Measurements from ENCODE around the gene CRABP2. TPM values are rescaled to one million over a fixed set of nuclear protein-coding genes. Genes with fewer than 3 reads are reported as not detected.
A peak's percentile ranks its signal among the peaks of the same experiment; 100 is the strongest.

CRABP2 gene
- total RNA-seq, 1 experiment from 2014 or later, result 209 TPM

GRCh38 chr1:156692441-156692924 lies 12.9 kb downstream of the CRABP2 start:
- H3K4me2 ChIP-seq (ENCODE audit: low read length), result peak overlapping the region; percentile 84
- no peaks in the 10 kb centered on the region for H3K36me3 ChIP-seq (ENCODE audit: control insufficient read depth in 1 of 2, insufficient read depth in 2 of 2, low read length in 2 of 2)
- peak overlapping the region; percentile 72 for H3K27ac ChIP-seq (ENCODE audit: low read depth, low read length)
- TF ChIP-seq ZBTB33 (IDR thresholded peaks at IDR 0.05; ENCODE audit: extremely low read depth, insufficient replicate concordance, low read length) (no peak), FOSL1 (IDR thresholded peaks at IDR 0.05; ENCODE audit: low read depth) (no peak), EZH2phosphoT487 (IDR thresholded peaks at IDR 0.05; ENCODE audit: borderline replicate concordance) (no peak), SRF (IDR thresholded peaks at IDR 0.05; ENCODE audit: low read depth) (no peak), POLR2AphosphoS5 (IDR thresholded peaks at IDR 0.05; ENCODE audit: low read depth, low read length) (no peak), EGR1 (IDR thresholded peaks at IDR 0.05; ENCODE audit: low read depth) (no peak), SP1 (IDR thresholded peaks at IDR 0.05; ENCODE audit: low read depth) (no peak), CTCF (IDR thresholded peaks at IDR 0.05 in 2 of 3, conservative IDR thresholded peaks at IDR 0.05 in 1 of 3; ENCODE audit: borderline replicate concordance in 1 of 3, insufficient read depth in 1 of 3, low read depth in 2 of 3, low read length in 2 of 3) (no peak), TCF7L2 (IDR thresholded peaks at IDR 0.05; ENCODE audit: borderline replicate concordance, extremely low read depth, insufficient read depth, insufficient read length) (no peak), ATF3 (IDR thresholded peaks at IDR 0.05) (no peak), SIN3A (IDR thresholded peaks at IDR 0.05; ENCODE audit: low read depth) (no peak), POLR2A (IDR thresholded peaks at IDR 0.05; ENCODE audit: borderline replicate concordance, extremely low read depth, insufficient read depth, insufficient read length) (no peak), CBX3 (IDR thresholded peaks at IDR 0.05; ENCODE audit: low read depth) (no peak), ELF1 (IDR thresholded peaks at IDR 0.05; ENCODE audit: borderline replicate concordance, low read depth) (no peak), ZFX (IDR thresholded peaks at IDR 0.05) (no peak), EZH2 (IDR thresholded peaks at IDR 0.05) (no peak), JUND (IDR thresholded peaks at IDR 0.05) (no peak)
- no peaks in the 10 kb centered on the region for H3K79me2 ChIP-seq (ENCODE audit: insufficient read depth, low read length)
- no peaks in the 10 kb centered on the region for H3K9me2 ChIP-seq (ENCODE audit: insufficient read depth)
- ATAC-seq (peak; percentile 12), DNase-seq (ENCODE audit: low read depth, low spot score) (no peak)
- BruUV-seq (replicated peaks), result no TSS peak
- H3K9me3 ChIP-seq (ENCODE audit: control insufficient read depth in 1 of 2, insufficient read depth in 1 of 2, low read depth in 1 of 2, low read length in 2 of 2), result no peaks in the 10 kb centered on the region
- CTCF ChIA-PET, result interaction anchor here (5.0 to 10.0 kb wide), 4 partner anchors 15 to 198 kb away, joined by 47 to 508 read pairs (median 207); partner anchors contain the start of genes CRABP2, INSRR, ISG20L2 and METTL25B
- RAD21 ChIA-PET (ENCODE audit: low non-redundant PET in 1 of 2, low total read pairs in 2 of 2, uncharacterized antibody in 2 of 2, unreplicated experiment in 2 of 2), result interaction anchor here (0.7 to 3.9 kb wide), 3 partner anchors 13 to 14 kb away, joined by 4 to 45 read pairs (median 9); partner anchors contain the start of gene CRABP2 (in 2 of the 2)
- peak overlapping the region; percentile 11 to 37; a peak in 3 of 4 replicates for H3K4me3 ChIP-seq (replicated peaks in 1 of 2; ENCODE audit: low read depth in 1 of 2, low read length in 2 of 2)
- H3K4me1 ChIP-seq (ENCODE audit: control insufficient read depth in 1 of 2, insufficient read depth in 2 of 2, low read length in 2 of 2), result peaks cover 55 to 67% of the 10 kb centered on the region in 2 experiments
- H3K9ac ChIP-seq (ENCODE audit: low read length), result peak overlapping the region; percentile 55
- intact Hi-C loops (cut with micrococcal nuclease), result no loop called here
- H4K20me1 ChIP-seq (ENCODE audit: insufficient read depth), result no peaks in the 10 kb centered on the region
- H3K27me3 ChIP-seq (ENCODE audit: insufficient read depth, low read length), result no peaks in the 10 kb centered on the region
- POLR2A ChIA-PET, result interaction anchor here (1.0 to 5.0 kb wide), 4 partner anchors 12 to 35 kb away, joined by 3 to 87 read pairs (median 52); partner anchors contain the start of genes CRABP2, ISG20L2 and METTL25B
- no peak overlapping the region for H2AFZ ChIP-seq (ENCODE audit: low read depth, low read length, poor library complexity, severe bottlenecking)

Measured in HCT116 (cell line).